LNCAP (cell line): Measurements from ENCODE around the gene CASKIN2.

Experiments
- TF ChIP-seq, protein P1 (sequence below): fragments of 450-650 bp; IDR thresholded peaks from 2 replicates; pipeline ENCODE4 v1.5.1; 2017; ENCODE audit warnings: mild to moderate bottlenecking

The CASKIN2 gene

DNA sequence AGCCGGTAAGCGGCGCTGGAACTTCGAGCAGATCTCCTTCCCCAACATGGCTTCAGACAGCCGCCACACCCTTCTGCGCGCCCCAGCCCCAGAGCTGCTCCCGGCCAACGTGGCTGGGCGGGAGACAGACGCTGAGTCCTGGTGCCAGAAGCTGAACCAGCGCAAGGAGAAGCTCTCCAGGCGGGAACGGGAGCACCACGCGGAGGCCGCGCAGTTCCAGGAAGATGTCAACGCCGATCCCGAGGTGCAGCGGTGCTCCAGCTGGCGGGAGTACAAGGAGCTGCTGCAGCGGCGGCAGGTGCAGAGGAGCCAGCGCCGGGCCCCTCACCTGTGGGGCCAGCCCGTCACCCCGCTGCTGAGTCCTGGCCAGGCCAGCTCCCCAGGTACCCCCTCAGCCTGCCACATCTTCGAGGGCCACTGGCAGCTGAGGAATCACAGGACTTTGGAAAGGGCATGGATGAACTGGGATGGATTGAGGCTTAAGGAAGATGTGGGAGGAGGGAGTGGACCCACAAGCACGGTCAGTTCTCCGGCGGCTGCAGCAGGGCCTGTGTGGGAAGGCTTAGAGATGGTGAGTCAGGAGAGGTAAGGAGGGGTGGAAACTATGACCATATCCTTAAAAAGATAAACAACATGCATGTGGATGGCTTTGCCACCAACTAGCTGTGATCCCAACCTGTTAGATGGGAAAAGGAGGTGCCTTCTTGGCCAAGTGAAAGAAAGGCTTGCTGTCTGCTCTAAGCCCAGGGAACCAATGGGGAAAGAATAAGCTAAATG is 6.8 kb upstream of the CASKIN2 start:
- TF ChIP-seq, protein P1, sequence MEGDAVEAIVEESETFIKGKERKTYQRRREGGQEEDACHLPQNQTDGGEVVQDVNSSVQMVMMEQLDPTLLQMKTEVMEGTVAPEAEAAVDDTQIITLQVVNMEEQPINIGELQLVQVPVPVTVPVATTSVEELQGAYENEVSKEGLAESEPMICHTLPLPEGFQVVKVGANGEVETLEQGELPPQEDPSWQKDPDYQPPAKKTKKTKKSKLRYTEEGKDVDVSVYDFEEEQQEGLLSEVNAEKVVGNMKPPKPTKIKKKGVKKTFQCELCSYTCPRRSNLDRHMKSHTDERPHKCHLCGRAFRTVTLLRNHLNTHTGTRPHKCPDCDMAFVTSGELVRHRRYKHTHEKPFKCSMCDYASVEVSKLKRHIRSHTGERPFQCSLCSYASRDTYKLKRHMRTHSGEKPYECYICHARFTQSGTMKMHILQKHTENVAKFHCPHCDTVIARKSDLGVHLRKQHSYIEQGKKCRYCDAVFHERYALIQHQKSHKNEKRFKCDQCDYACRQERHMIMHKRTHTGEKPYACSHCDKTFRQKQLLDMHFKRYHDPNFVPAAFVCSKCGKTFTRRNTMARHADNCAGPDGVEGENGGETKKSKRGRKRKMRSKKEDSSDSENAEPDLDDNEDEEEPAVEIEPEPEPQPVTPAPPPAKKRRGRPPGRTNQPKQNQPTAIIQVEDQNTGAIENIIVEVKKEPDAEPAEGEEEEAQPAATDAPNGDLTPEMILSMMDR = no peak

DNA sequence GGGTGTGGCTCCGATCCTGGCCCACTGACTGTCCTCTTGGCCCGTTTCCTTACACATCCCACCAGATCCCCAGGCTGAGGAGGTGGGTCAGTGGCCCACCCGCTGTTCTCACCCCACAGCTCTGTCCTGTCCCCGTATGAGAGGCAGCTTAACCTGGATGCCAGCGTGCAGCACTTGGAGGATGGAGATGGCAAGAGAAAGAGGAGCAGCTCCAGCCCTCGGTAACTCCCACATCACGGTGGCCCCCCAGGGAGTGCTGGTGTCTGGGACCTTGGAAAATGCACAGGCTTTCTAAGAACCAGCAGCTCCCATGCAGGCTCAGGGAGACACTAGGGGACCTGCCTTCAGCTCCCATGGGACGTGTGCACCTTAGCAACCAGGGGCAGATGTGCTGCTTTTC is 6.0 kb upstream of the CASKIN2 start:
- TF ChIP-seq, protein P1 = no peak

DNA sequence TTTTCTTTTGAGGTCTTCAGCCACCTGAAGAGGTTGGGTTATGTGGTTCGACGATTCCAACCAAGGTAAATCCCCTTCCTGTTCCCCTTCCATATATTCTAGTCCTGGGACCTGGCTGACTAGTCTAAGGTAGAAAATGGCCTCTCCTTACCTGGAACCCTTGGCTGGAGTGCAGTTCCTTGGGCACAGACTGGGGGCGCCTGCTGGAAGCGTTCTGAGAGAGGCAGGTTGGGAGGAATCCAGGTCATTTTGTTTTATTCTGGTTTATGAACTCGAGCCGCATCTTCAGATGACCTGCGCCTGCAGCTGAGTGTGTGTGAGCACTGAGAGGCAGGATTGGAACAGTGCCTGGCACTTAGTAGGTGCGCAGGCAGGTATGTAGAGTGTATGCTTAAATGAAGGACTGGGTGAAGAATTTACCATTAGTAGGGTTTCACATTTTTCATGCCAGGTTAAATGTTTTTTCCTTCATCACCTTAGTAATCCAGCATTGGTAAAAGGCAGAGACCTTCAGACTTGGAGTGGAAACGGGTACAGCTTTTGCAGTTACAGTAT is 3.7 kb upstream of the CASKIN2 start:
- TF ChIP-seq, protein P1 = no peak

DNA sequence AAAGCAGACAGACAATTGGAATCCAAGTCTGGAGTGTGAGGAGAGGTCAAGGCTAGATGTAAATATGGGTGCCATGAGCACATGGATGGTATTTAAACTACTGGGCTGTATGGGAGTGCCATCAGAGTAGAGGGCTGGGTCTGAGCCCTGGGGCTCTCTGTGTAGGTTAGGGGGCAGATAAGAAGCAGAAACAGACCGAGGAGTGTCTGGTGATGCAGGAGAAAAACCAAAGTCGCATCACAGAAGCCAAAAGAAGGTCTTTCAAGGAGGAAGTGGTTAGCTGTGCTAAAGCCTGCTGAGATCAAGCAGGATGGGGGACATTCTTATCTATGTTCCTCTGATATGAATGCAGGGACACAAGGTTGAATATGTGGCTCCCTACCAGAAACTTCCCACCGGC is 2.9 kb upstream of the CASKIN2 start:
- TF ChIP-seq, protein P1 = no peak

DNA sequence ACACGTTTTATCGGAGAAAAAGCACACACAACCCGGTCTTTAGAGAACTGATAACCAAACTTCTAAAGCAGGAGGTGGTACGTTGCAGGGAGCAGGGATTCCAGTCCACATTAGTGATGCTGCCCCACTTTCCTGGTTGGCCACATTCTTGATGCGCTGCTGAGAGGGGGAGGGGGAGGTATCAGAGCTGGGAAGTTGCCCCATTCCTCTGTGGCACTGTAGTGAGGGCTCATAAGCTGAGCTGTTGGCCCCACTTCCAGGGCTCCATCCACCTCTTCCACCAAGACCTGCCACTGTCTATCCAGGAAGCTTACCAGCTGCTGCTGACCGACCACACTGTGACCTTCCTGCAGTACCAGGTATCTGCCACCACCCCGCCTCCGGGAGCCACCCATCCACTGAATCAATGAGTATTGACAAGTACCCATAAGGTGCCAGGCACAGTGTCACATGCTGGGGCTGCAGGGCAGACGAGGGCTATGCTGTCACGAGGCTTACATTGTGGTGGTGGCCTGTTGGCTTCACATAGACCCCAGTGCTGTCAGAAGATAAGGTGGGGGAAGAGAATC is 2.0 kb upstream of the CASKIN2 start:
- TF ChIP-seq, protein P1 = no peak

DNA sequence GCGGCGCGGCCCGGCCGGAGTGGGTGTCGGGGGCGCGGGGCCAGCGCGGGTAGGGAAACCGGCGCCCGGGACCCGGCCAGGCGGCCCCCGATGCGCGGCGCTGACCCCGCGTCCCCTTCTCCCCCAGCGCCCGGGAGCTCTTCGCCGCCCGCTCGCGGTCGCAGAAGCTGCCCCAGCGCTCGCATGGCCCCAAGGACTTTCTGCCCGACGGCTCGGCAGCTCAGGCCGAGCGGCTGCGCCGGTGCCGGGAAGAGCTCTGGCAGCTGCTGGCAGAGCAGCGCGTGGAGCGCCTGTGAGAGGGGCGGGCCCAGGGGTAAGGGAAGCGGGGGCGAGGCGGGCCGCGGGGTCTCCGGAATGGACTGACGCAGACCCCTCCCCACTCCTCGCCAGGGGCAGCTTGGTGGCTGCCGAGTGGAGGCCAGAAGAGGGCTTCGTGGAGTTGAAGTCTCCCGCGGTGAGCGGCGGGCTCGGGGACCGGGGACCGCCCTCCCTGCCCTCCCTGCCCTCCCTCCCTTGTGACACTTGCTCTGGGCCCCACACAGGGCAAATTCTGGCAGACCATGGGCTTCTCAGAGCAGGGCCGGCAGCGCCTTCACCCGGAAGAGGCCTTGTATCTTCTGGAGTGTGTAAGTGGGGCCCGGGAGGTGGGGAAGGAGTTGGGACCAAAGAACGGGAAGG is 1.4 kb upstream of the CASKIN2 start:
- TF ChIP-seq, protein P1 = no peak

DNA sequence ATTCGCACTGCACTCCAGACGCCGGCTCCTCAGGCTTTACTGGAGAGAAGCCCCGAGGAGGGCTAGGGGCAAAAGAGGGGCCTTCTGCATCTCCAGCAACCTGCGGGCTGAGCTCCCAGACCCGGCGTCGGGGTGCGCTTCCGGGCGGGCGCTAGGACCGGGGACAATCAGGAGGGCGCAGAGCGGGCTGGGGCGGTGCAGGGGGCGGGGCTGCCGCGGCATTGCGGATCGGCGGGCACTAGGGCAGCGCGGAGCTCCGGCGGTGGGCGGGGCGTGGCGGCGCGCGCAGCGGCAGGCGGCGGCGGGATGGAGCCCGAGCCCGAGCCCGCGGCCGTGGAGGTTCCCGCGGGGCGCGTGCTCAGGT is 900 bp upstream of the CASKIN2 start, which contains the start of gene TSEN54:
Gene TSEN54 (plus strand): TSS at position 274 of the 364 bp plus-strand sequence. CDS start 33 bp downstream, at position 307.
- TF ChIP-seq, protein P1 = no peak
